Central memory CD4-positive, alpha-beta T cell (primary cell): Measurements from ENCODE around the gene TNFAIP8L3.
"Not testable (repeated sequence)": the region's sequence is repeated elsewhere in the genome, so short reads cannot be mapped to it uniquely, and the experiment has no call there.

ENCODE experiments used
- DNase-seq: peaks from one replicate; pipeline ENCODE4 v3.0.0; 2022
- total RNA-seq, 3 experiments: gene quantifications; one replicate each; lab custom pipeline; 2026; lab: John Stamatoyannopoulos, UW

Gene TNFAIP8L3
- 0 to 0.21 (median 0) reads per million in 3 experiments for total RNA-seq

DNA sequence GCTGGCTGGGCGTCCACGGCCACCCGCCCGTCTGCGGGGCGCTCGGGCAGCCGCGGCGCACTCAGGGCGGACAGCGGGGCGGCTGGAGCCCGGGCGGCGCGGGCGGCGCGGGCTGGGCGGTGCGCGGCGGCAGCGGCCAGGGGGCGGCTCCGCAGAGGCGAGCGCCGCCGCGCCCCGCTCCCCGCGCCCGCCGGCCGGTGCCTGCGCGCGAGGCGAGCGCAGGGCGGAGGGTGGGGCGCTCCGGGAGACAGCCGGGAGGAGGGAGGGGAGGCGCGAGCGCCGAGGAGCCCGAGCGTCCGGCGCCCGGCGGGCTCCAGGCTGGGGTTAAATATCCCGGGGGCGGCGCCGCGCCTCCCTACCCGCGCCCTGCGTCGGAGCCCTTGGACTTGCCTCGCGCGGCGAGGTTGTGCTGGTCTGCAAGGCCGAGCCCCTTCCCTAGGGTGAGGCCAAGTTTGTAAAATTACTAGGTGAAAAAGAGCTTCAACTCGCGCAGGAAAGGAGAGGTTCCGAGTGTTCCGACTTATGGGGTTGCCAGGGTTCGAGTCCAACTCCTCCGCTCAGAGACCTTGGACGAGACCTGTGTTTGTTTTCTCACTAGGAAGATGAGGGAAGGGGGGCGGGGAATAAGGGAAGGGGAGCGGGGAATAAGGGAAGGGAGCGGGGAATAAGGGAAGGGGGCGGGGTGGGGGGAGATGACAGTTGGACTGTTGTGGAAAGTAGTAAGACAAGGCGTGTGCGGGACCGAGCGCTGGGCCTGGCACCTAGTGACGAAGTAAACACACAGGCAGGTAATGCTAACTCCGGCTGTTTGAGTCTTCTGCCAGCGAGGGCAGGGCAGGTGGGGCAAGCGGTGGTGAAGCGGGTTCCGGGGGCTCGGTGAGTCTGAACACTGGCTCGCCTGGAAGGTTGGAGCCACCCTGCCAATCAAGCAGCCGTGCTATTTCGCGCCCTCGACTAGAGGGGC lies at the start of gene TNFAIP8L3:
TSS of gene TNFAIP8L3 (minus strand) at position 301 of the 964 bp plus-strand sequence. CDS start 311 bp downstream, outside the sequence.
- no peak for DNase-seq

DNA sequence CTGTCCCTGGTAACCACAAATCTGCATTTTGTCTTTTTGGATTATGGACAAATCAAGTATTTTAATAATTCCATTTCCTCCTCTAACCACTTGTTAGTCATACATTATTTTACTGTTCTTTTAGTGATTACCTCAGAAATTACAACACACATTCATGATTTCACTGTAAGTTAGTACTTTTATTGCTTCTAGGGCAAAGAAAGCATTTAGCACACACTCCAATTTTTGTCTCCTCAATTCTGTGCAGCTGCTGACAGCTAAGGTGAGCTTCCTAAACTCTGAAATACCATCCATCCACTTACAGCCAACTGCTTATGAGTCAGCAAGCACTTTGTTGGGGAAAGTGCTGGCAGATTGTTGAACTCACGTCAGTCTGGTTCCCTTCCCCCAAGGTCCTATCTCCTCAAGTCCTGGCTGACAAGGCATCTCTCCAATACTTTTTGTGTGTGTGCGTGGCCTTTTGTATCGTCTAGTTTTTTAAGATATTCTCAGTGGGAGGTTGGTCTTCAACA lies 49.4 kb upstream of the TNFAIP8L3 start:
- no peak for DNase-seq

DNA sequence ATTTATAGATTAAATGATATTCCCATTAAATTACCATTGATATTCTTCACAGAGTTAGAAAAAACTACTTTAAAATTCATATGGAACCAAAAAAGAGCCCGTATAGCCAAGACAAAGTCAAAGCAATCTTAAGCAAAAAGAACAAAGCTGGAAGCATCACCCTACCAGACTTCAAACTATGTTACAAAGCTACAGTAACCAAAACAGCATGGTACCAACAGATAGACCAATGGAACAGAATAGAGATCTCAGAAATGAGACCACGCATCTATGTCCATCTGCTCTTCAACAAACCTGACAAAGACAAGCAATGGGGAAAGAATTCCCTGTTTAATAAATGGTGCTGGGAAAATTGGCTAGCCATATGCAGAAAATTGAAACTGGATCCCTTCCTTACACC lies 45.6 kb upstream of the TNFAIP8L3 start:
- not testable (repeated sequence) for DNase-seq

DNA sequence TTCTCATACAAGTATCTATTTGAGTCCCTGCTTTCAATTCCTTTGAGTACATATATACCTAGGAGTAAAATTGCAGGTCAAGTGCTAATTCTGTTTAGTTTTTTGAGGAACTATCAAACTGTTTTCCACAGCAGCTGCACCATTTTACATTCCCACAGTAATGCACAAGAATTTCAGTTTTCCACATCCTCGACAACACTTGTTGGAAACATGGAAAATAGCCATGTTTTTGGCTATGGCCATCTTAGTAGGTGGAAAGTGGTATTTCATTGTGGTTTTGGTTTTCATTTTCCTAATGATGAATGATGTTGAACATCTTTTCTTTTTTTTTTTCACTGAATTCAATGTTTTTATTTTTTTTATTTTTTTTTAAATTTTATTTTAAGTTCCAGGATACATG lies 44.4 kb upstream of the TNFAIP8L3 start:
- DNase-seq, result no peak

DNA sequence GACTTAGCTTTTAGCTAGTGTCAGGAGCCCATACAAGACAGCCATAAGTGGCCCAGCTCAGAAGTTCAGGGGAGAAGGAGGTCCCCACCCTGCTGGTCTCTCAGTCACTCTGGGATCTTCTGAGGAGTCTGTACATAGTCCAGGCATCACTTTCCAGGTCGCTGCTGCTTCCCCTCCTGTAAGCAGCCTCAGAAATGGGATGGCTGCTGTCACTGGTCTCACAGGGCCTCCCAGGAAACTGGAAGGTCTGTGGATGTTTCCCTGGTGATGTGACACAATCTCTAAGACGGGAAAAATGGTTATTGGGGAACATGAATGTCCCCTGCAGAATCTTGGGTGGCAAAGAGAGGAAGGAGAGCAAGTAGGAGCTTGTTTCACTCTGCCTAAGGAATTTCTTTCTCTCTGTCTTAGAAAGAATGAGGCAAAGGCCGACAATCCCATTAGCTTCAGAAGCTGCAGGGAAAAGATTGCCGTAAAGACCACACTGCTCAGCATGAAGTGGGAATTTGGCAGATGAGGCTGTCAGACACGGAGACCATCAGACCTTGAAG lies 43.2 kb upstream of the TNFAIP8L3 start:
- no peak for DNase-seq

DNA sequence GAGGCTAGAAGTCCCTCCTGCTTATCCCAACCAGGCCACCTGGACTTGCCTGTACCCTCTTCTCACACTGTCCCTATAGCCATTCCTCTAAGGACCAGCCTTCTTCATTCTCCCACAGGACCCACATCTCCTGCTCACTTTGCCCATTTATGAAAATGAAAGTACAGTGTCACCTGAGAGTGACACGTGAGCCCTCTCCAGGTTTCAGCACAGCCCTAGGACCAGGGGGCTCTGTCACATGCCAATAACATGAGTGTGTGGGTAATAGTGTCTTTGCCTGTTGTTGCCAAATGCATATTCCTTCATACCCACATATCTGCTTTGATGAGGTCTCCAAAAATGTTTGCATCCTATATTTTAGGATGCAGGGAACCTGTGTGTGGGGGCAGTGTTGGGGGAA lies 42.3 kb upstream of the TNFAIP8L3 start:
- no peak for DNase-seq

DNA sequence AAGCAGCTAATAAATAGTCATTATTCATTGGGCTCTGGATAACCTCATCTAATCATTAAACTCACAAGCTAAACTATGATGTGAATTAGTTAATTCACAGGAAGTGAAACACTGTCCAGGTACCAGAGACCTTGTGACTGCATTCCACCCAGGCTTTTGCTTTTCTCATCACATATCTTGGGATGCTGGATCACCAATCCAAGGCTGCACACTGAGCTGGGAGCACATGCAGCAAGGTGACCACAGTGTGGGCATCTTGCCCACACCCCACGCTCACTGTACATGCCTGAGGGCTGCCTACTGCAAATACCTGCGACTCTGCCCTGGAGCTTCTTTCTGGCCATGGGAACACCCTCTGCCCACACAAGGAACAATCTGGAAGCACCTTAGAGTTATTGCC lies 40.6 kb upstream of the TNFAIP8L3 start:
- no peak for DNase-seq

DNA sequence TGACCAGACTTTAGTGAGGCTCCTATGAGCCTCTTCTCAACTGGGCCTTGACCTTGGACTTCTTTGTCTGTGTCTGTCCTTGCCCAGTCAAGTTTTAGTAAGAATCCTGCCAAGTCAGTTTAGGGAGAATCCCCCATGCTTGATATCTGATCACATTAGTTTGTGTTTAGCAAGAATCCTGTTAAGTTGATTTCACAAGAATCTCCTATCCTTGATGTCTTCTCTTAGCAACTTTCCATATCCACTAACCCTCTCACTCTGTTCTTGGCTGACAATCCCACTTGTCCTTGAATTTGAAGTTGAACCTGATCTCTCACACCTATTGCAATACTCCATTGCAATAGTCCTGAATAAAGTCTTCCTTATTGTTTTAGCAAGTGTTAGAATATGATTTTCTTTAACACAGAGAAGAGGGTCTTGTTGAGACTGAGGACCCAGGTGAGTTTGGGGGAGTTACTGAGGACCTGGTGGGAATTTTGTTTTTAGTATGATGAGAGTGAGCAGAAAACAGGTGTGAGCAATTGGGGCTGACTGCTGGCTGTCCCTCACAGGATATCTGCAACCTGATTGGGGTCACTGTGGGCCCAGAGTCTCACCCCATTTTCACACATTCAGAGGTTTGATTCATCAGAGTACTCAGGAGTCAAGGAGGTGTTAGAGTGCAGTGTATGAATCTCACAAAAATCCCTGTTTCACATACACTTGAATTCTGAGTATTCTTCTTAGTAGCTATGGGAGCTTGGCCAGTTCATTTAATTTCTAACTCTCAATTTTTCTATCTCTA lies 39.9 kb upstream of the TNFAIP8L3 start:
- no peak for DNase-seq

DNA sequence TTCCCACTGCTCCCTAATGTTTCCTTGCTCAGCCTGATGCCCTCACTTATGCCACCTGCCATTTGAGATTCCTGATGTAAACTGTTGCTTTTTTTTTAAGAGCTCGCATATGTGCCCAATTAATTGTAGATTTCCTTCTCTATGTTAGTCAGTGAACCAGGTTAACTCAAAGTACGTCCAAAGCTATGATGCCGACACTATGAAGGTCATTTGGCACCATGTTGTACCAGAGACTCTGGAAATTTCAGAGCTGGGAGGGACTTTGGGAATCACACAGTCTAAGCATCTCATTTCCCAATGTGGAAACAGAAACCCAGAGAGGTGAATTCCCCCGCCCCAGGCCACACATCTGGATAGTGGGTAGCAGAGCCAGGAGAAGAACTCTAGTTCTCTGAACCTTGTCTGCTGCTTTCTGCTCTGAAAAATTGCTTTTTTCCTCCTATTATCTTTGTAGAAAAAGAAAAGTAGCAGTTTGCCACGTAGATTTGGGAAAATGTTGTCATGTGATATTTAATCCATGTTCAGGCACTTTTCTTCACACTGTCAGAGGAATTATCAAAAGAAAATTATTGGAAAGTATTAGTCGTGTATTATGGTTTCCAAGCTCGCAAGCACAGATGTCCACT lies 38.5 kb upstream of the TNFAIP8L3 start:
- no peak for DNase-seq

DNA sequence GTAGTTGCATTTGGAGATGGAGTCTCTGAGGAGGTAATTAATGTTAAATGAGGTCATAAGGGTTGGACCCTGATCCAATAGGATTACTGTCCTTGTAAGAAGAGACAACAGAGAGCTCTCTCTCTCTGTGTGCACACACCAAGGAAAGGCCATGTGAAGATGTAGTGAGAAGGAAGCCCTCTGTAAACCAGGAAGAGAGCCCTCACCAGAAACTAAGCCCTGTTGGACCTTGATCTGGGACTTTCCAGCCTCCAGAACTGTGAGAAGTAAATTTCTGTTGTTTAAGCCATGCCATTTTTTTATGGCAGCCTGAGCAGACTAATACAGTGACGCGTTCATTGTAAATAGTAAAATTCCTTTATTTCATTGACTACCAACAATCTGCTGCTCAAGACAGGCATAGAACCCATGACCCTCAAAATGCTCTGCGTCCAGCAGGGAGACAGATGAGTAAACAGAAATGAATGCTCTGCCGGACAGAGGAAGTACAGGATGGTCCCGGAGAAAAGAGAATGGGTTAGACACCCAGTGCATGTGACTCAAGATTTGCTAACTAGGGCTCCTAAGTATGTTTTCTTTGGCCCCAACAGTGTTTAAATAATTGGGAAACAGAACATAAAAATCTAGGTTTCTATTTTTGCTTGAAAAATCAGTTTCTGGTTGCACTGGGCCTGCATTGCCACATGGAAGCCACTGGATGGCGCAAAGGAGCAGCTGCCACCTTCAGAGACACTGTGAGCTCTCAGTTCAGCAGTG lies 37.9 kb upstream of the TNFAIP8L3 start:
- DNase-seq, result no peak

DNA sequence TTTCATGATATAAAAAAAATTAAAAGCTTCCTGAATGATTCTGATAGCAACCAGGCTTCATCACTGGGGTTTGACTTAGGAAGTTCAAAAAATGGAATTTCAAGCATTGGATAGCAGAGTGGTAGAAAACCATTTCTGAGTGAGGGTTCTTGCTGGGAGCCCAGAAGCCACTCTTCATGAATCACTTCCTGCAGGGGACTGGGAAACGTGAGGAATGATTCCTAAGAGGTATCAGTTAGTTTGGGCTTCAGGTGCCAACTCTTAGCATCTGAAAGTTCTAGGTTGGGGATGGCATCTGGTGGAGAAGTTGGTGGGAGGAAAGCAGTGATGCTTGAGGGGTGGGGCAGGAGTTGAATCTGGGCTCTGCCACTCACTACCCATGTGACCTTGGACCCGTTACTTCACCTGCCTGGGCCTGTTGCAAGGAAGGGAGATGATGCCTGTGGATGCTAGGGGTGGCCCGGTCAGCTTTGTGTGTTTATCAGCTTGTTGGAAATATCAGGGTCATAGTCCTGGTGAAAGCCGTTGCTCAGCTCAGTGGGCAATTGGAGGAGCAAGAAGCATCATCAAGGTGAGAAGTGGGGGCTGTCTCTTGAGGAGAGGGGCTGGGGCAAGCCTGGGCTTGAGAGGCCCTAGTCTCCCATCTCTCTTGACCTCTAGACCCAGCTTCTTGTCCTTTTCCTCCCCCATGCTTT lies 37.0 kb upstream of the TNFAIP8L3 start:
- DNase-seq, result no peak

DNA sequence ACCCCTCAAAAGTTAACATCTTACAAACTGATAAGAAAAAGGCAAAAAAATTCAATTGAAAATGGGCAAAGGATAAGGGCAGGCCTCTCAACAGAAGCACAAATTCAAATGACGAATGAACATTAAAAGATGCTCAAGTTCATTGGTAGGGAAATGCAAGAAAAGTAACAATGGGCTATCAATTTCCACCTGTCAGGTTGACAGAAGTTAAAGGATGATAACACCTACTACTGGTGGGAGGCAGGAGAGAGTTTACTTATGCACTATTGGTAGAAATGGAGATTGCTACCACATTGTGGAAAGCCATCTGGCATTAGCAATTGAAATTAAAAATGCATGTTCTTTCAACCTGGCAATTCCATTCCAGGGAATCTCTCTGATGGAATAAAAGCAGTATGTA lies 35.6 kb upstream of the TNFAIP8L3 start:
- DNase-seq, result no peak

DNA sequence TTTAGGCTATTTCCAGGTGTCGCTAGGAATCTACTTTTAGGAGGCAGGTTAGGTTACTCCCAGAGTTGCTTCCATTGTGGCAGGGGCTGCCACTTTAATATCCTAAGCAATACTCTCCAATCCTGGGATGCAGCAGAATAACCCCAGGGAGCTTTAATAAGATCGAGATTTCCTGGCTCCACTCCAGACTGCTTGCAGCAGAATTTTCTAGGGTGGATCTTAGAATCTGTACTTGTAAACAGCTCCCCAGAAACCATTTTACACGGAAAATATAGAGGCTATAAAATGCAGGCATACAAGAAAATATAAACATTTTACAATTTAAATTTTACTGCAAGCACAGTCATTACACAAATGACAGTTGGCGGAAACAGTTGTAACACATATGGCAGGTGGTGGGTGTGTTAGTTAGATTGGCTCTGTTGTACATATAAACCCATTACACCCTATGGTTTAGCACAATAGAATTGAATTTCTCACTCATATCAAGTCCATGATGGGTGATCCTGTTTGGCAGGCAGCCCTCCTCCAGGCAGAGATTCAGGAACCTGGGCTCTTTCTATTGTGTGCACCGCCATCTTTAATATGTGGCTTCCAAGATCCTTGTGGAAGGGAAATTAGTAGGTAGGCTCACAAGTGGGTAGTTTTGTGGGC lies 35.0 kb upstream of the TNFAIP8L3 start:
- DNase-seq, result no peak

DNA sequence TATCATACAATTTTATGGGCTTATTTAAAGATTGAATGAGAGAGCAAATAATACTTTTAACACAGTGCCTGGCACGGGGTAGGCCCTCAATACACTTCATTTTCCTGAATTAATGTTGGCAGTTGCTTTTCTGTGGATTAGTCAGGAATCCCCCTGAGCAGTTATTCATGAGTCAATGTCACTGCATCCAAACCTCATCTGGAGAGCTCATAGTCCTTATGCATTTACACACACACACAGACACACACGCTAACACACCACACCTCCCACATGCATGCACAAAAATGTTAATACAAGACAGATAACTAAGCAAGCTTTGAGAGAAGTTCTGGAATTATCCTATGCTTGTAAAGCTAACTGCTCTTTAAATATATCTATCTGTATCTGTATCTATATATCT lies 34.0 kb upstream of the TNFAIP8L3 start:
- DNase-seq, result no peak

DNA sequence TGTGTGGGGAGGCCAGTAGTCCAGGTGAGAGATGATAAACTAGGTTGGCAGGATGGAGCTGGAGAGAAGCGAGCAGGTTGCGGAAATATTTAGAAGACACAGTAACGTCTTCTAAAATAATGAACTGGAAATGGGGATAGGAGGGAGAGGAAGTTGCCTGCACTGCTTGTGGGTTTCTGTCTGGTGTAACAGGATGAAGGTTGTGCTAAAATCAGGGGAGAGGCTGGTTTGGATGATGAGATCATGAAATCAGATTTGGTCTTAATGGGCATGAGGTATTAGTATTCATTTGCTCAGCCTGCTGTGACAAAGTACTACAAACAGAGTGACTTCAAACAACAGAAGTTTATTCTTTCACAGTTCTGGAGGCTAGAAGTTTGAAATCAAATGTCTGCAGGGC lies 32.1 kb upstream of the TNFAIP8L3 start:
- DNase-seq, result no peak

DNA sequence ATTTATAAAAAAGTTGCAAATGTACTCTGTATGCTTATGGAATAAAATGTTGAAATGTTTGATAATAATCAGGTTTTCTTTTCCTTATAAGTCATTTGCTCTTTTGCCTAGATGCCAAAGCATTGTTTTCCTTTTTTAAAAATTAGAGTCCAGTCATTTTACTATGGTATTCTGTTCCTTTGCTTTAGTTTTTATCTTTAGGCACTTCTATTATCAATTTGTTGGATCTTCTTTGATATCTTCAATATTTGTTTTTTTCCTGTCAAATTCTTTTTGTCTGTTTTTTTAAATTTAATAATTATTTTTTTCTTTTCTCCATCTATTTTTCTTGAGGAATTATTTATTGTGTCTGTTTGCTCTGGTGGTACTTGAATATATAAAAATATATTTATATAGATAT lies 28.3 kb upstream of the TNFAIP8L3 start:
- not testable (repeated sequence) for DNase-seq

DNA sequence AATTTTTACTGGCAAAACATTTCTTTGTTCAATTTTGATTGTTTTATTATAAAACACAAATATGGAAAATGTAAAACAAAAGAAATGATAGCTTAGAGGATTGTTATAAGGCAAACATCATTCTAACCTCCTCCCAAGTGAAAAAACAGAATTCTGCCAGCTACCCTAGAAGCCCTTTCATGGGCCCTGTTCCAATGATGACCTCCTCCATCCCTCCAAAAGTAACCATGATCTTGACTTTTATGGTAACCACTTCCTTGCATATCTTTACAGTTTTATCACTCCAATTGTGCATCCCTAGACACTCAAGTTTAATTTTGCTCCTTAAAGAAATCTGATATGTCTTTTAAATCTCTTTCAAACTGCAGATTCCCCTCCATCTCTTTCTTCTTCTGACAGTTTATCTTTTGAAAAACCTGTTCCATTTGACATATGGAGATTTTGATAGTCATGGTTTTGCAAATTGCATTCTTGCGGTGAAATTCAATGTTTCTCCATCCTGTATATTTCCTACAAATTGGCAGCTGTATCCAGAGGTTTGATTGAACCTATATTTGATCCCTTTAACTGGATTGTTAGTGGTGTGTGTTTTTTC lies 27.0 kb upstream of the TNFAIP8L3 start:
- no peak for DNase-seq

DNA sequence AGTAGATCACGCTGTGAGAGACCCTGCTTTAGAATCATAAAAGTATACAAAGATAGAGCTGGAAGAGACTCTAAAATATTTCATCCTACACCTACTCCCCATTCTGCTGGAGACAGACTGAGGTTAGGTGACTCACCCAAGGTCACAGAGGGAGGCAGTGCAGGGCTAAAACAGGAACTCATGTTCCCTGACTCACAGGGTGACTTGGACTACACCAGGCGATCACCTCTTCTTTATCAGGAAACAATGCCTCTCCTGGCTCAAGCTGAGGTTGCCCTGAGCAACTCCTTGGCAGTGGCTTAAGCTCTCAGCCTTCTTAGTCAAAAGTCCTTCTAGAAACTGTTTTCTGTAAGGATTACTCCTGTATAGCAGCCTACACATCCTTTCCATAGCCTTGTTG lies 26.4 kb upstream of the TNFAIP8L3 start:
- DNase-seq, result no peak

DNA sequence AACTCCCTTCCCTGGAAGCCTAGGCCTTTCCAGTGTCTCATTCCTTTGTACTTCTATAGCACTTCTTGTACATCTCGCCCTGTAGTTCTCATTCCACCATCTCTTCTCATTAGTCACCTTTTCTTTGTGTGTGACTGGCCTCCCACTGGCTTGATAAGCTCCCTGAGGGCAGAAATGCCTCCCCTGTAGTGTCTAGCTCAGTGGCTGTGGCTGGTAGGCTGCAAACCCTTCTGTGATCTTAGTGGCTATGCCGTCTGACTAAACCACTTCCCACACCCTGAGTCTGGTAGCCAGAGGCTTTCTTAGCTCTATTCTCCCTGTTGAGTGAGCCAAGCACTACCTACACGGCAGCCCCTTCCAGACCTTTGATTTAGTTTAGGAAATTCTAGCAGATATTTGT lies 24.4 kb upstream of the TNFAIP8L3 start:
- no peak for DNase-seq

DNA sequence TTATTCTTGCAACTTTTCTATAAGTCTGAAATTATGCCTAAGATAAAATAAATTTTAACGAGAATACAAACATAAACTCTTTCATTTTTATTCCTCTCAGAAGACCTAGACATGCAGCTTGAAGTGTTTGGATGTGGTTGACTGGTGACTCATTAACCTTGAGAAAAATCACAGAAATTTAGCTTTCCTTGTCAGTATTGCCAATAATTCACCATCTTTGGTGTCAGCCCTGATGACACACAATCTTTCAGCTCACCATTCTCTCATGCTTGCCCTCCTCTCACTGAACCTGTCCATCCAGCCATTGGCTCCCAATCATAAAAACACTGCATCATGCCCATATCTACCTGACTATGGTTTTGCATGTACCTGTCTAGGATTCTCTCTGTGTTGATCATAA lies 22.6 kb upstream of the TNFAIP8L3 start:
- DNase-seq, result no peak
